GM21737 (cell line): ENCODE measurements around the gene GRAMD4.

Source experiments
- ATAC-seq: cut with Tn5 transposase; IDR thresholded peaks from one replicate; pipeline ENCODE4 v1.9.1; 2021; ENCODE audit warnings: mild to moderate bottlenecking, moderate library complexity; ENCODE audit not compliant: unreplicated experiment

GRAMD4 gene

GRCh38 chr22:46653596-46653995, 33.4 kb downstream of the GRAMD4 start:
- no peak for ATAC-seq

GRCh38 chr22:46654426-46654825, 34.2 kb downstream of the GRAMD4 start:
- ATAC-seq = no peak

GRCh38 chr22:46654927-46655595, 34.9 kb downstream of the GRAMD4 start:
- no peak for ATAC-seq

GRCh38 chr22:46655861-46656608, 35.8 kb downstream of the GRAMD4 start:
- no peak for ATAC-seq

- ATAC-seq = no peak
Observed at GRCh38 chr22:46656856-46657654, 36.9 kb downstream of the GRAMD4 start.

GRCh38 chr22:46657655-46657953, 37.4 kb downstream of the GRAMD4 start:
- no peak for ATAC-seq

- ATAC-seq = no peak
Observed at GRCh38 chr22:46657996-46658947, 38.1 kb downstream of the GRAMD4 start.

GRCh38 chr22:46659059-46659790, 39.0 kb downstream of the GRAMD4 start:
- no peak for ATAC-seq

GRCh38 chr22:46659791-46660186, 39.6 kb downstream of the GRAMD4 start:
- no peak for ATAC-seq

GRCh38 chr22:46660604-46661201, 40.5 kb downstream of the GRAMD4 start:
- ATAC-seq = no peak

GRCh38 chr22:46661221-46661851, 41.1 kb downstream of the GRAMD4 start:
- no peak for ATAC-seq

- no peak for ATAC-seq
Observed at GRCh38 chr22:46662226-46662625, 42.0 kb downstream of the GRAMD4 start.

- ATAC-seq = no peak
Observed at GRCh38 chr22:46663001-46663400, 42.8 kb downstream of the GRAMD4 start.

- ATAC-seq = no peak
Observed at GRCh38 chr22:46663436-46664100, 43.4 kb downstream of the GRAMD4 start.

- no peak for ATAC-seq
Observed at GRCh38 chr22:46664301-46664855, 44.2 kb downstream of the GRAMD4 start.

- ATAC-seq = no peak
Observed at GRCh38 chr22:46665151-46665695, 45.0 kb downstream of the GRAMD4 start.

- no peak for ATAC-seq
Observed at GRCh38 chr22:46665751-46666280, 45.6 kb downstream of the GRAMD4 start.
